ENCODE results near the gene CAND1.
"Not testable (repeated sequence)": the region's sequence is repeated elsewhere in the genome, so short reads cannot be mapped to it uniquely, and the experiment has no call there.

The CAND1 gene

DNA sequence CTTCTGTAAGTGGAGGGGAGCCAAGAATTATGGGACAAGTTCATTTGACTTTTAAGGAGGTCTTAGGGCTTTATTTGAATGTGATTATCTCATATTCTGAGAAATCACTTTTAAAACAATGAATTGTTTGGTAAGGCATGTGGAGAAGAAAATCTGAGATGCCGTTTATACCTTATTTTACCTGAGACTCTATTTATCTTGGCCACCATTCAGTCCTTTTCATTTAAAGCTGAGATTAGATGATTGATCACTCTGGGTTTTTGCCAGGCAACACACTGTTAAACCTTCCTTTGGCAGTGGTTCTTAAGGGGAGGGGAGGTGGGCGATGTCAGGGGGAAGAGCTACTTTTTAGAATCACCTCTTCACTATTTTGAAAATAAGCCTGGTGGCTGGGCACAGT lies 11.4 kb downstream of the CAND1 start:
- DNase-seq (ENCODE audit: low read depth in 2 of 2), result no peak

DNA sequence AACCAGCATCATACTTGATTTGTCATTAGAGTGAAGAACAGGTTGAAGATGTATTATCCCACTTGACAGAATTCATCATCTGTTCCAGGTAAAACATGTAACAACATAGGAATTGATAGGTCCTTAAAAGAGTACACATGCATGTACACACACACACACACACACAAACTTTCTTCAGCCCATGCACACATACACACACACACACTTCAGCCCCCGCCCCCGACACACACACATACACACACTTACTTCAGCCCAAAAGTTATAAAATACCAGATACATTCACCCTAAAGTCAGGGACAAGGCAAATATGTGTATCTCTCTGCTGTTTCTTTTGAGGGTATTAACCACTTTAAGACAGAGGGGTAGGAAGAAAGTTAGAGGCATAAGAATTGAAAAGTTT lies 15.4 kb downstream of the CAND1 start:
- DNase-seq (ENCODE audit: low read depth in 2 of 2), result no peak

DNA sequence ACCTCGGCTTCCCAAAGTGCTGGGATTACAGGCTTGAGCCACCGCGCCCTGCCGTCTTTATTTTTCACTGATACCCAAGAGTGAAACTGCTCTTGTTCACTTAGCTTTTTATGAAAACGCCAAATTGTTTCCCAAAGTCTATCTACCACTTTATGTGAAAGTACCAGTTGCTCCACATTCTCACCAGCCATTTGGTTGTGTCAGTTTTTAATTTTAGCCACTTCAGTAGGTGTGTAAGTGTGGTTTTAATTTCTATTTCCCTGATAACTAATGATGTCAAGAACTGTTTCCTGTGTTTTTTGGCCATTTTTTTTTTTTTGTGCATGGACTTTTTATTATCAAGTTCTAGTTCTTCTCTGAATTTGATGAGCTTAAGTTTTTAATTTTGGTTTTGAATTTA lies 17.1 kb downstream of the CAND1 start:
- no peak for DNase-seq (ENCODE audit: low read depth in 2 of 2)

DNA sequence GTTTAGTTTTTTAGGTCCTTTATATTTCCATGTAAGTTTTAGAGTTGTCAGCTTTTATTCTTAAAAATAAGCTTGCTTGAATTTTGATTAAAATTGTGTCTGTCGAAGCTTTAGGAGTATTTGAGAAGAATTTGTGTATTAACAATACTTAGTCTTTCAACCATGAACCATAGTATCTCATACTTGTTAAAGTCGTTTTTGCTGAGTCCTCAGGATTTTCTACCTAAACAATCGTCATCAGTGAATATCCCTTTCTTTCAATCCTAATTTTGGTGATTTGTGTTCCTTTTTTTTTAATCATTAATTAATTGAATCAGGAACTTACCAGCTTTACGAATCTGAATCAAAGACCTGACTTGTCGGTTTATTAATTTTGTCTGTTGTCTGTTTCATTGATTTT lies 18.2 kb downstream of the CAND1 start:
- no peak for DNase-seq (ENCODE audit: low read depth in 2 of 2)

DNA sequence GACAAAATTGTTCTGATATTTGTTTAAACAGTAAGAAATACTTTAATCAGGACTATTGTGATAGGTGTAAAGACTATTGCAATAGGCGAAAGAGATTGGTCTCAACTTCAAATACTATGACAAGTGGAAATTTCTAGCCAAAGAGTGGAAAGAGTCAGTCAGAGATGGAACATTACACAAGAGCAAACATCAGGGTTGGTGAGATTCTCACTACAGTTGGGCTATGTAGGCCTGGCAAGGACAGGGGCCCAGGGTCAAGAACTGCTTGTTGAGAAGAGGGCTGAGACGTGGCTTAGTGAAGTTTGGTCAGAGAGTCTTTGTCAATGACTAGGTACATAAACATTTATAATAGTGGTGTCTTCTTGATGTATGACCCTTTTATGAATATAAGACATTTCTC lies 19.4 kb downstream of the CAND1 start:
- DNase-seq (ENCODE audit: low read depth in 2 of 2), result no peak

DNA sequence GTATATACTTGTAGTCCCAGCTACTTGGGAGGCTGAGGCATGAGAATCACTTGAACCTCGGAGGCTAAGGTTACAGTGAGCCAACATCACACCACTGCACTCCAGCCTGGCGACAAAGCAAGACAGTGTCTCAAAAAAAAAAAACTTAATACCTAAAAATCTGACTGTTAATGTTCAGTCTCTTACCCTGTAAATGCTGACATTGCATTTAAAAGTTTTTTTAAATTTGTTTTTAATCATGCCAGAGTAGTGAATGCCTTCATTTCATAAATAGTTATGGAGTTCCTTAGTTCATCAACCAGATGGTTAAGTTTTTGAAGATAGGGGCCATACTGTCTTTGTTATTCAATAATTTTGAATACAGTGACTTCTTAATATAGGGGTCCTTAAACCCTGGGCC lies 21.2 kb downstream of the CAND1 start:
- no peak for DNase-seq (ENCODE audit: low read depth in 2 of 2)

DNA sequence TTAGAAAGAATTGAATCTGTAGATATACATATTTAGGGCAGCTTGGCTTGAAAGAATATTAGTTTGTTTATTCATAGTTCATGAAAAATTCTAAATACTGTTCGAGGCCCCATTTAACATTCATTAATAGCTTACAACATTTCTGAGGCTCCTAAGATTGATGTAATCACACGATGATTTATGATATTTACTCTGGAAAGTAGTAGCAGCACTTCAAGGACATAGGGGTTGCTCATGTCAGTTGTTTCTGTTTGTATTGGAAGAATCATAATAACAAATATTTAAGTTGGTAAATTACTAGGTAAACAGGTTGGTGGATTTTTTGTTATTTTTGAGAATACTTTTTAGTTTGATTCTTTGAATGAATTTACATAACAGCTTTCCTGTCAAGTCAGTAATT lies 30.4 kb downstream of the CAND1 start:
- no peak for DNase-seq (ENCODE audit: low read depth in 2 of 2)

DNA sequence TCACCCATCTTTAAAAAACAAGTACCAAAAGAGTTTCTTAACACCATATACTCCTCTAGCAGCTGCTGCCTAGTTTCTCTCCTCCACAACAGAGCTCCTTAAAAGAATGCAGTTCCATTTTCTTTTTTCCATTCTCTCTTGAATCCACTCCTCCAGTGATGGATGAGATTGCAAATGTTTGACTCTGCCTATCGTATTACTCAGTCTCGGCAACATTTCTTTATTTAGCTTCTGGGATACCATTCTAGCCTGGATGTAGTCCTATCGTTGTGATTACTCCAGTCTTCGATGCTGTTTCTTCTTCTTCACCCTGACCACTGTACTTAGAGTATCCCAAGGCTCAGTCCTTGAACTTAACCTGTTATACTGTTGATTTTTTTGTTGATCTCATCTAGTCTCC lies 30.8 kb downstream of the CAND1 start:
- DNase-seq (ENCODE audit: low read depth in 2 of 2), result no peak

DNA sequence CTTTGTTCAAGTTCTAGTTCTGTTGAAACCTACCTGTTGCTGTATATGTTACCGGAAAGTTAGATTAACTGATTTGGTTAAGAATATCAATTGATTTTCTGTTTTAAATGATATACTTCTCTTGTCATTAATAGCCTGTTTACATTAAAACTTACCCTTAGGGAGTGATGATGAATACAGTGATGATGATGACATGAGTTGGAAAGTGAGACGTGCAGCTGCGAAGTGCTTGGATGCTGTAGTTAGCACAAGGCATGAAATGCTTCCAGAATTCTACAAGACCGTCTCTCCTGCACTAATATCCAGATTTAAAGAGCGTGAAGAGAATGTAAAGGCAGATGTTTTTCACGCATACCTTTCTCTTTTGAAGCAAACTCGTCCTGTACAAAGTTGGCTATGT lies 33.0 kb downstream of the CAND1 start:
- DNase-seq (ENCODE audit: low read depth in 2 of 2), result no peak

DNA sequence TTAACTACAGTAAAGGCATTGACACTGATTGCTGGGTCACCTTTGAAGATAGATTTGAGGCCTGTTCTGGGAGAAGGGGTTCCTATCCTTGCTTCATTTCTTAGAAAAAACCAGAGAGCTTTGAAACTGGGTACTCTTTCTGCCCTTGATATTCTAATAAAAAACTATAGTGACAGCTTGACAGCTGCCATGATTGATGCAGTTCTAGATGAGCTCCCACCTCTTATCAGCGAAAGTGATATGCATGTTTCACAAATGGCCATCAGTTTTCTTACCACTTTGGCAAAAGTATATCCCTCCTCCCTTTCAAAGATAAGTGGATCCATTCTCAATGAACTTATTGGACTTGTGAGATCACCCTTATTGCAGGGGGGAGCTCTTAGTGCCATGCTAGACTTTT lies 36.4 kb downstream of the CAND1 start:
- DNase-seq (ENCODE audit: low read depth in 2 of 2), result no peak

DNA sequence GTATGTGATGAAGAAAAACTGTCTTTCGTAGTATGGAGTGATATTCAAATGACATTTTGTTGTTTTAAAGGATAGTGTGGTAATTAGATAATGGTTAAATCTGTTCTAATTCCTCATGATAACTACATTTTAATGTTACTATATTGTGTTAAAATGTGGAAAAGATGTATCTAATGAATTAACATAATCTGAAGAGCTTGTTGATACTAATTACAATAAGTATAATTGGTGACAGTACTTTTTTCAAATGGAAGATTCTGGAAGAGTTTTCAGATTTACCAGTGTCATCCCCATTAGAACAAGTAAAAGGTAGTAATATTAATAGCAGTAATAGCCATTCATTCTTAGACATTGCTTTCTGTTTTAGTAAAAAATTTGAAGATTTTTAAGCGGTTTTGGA lies 37.6 kb downstream of the CAND1 start:
- no peak for DNase-seq (ENCODE audit: low read depth in 2 of 2)

DNA sequence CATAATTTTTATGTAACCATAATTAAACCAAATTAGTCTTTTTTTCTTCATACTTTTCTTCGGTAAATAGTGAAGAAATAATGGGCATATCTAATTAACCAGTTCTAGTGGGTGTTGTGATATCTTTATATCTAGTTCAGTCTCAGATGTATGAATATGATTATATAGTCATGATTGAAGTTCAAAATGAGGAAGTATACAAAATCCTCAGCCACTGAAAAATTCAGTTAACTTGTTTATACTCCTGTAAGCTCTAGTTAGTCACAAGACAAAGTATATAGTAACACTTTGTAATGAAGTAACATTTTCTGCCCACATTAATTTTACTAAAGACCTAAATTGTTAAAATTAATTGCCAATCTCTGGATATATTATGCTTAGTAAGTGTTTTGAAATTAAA lies 46.5 kb downstream of the CAND1 start:
- DNase-seq (ENCODE audit: low read depth in 2 of 2), result no peak

DNA sequence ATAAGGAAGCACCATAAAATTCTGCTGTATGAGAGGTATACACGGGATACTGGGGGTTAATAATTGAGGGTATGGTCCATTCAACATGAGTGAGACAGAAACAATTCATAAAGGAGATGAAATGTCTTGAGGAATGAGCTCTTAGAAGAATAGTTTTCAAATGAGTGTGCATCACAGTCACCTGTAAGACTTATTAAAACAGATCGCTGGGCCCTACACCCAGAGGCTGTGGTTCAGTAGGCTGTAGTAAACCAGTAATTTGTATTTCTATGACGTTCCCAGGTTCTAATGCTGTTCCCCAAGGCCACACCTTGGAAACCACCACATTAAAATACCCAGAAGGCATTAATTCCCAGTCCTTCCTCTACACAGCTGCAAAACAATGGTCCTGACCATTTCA lies 49.6 kb downstream of the CAND1 start:
- no peak for DNase-seq (ENCODE audit: low read depth in 2 of 2)

DNA sequence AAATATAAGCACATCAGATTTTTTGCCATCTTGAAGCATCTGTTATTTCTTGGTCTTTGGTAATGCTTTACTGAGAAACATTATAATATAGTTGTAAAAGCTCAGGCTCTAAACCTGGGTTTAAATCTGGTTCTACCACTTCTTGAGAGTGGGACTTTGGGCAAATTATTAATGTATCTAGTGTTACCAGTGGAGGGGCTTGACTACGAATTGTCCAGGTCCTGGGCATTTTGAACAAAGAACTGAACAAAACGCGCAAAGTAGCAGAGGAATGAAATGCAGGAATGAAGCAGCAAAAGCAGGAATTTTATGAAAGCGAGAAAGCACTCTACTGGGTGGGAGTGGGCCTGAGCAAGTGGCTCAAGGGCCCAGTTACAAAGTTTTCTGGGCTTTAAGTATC lies 50.8 kb downstream of the CAND1 start:
- DNase-seq (ENCODE audit: low read depth in 2 of 2), result no peak

DNA sequence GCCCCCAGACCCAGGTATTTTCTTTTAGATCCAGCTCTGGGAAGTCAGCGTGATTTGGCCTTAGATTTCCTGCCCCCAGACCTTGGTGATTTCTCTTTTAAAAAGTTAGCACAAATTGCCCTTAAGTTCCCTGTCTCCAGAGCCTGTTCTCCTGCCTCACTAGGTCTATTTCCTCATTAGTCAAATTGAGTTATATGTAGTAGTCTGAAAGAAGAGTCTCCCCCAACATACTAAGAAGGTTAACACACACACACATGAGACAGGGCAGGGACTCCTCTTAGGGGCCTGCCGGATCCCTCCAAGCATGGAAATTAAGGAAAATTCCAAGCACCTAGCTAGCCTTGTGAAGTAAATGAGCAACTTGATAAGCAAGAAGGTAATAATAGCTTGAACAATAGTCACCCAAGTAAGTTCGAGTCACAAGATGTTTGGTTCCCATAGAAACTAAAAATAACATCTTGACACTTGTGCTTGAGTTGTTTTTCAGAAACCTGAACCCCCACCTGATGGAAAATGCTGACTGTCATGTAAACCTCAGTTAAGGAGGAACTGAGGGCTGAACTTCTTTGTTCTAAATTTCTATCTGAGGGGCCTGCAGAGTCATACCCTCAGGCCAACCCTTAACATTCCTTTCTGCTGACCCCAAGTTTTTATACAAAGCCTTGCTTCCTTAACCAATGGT lies 51.6 kb downstream of the CAND1 start:
- DNase-seq (ENCODE audit: low read depth in 2 of 2), result no peak

DNA sequence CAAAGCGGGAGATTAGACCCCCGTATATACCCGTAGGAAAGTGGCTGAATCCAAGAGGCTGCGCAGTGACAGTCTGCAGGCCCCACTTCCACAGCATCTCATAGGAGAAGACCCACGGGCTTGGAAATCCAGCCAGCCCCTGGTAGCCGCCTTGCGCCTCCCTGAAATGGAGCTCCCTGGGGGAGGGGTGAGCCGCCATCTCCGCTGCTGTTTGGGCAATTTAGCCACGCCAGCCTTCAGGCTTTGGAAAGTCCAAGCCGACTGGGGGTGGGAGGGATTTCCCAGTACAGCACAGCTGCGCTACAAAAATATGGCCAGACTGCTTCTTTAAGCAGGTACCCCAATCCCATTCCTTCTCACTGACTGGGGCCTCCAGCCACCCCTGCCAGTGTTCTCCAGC lies 53.4 kb downstream of the CAND1 start:
- DNase-seq (ENCODE audit: low read depth in 2 of 2), result no peak

DNA sequence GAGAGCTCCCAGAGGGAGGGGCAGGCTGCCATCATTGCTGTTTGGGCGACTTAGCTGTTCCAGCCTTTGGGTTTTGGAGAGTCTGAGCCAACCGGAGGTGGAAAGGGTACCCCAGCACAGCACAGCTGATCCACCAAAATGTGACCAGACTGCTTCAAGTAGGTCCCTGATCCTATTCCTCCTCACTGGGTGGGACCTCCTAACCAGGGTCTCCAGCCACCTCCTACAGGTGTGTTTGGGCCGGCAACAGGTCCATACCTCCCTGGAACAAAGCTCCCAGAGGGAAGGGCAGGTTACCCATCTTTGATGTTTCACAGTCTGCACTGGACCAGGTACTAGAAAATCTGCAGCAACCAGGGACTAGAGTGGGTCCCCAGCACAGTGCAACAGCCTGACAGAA lies 53.8 kb downstream of the CAND1 start:
- DNase-seq (ENCODE audit: low read depth in 2 of 2), result no peak

DNA sequence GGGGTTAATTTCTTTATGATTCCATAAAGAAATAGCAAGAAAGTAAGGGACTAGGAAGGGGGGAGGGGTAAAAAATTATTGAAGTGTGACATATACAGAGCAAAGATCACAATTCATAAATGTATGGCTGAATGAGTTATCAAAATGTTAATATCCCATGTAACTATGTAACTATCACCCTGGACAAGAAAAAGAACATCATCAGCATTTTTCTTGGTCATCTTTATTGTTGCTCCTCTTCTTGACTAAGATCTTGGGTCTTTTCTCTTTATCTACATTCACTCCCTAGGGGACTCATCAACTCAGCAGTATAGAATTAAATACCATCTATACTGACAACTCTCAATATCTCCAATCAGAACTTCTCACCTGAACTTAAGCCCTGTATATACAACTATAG lies 57.5 kb downstream of the CAND1 start:
- DNase-seq (ENCODE audit: low read depth in 2 of 2), result no peak

DNA sequence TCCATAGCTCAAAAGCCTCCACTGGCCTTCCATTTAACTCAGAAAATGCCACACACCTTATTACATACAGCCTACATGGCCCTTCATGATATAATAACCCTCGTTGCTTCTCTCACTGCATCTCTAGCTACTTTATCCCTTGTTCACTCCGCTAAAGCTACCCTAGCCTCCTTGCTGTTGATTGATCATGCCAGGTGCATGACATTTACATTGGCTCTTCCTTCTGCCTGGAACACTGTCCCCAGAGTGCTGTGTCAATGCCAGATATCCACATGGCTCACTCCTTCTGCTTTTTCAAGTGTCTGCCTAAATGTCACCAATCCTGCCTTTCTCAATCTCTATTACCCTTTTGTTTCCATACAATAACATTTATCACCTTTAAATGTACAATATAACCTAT lies 58.3 kb downstream of the CAND1 start:
- no peak for DNase-seq (ENCODE audit: low read depth in 2 of 2)

DNA sequence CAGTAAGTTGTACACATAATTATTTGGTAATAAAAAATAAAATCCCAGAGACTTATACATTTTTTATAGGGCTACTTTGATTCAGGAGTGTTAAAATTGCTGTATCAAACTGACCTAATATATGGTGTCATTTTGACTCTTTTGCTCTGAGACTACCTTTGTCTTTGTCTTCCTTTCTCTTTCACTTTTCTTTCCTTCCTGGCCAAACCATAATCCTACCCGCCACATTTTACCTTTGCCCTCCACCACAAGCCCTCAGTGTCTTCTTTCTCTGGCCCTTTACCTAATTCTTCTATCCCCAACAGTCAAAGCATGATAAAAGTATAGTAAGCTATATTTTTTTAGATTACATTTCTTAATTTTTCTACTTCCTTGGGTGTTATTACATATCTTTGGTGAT lies 62.0 kb downstream of the CAND1 start:
- DNase-seq (ENCODE audit: low read depth in 2 of 2), result no peak

DNA sequence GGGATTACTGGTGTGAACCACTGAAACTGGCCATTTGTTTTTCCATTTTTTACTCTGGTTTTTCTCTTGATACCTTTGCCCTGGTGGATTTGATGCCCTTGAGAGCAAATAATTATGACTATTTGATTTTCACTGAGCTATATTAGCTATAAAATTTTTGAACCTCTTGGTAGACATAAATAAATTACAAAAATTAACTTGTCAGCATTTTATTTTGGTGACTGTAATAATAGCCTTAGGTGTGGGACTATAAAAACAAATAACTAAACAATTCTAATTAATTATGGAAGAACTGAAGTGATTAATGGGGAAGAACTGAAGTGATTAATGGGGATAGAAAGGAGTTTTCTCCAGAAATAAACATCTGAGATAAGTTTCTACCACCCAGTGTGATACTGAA lies 62.7 kb downstream of the CAND1 start:
- no peak for DNase-seq (ENCODE audit: low read depth in 2 of 2)

DNA sequence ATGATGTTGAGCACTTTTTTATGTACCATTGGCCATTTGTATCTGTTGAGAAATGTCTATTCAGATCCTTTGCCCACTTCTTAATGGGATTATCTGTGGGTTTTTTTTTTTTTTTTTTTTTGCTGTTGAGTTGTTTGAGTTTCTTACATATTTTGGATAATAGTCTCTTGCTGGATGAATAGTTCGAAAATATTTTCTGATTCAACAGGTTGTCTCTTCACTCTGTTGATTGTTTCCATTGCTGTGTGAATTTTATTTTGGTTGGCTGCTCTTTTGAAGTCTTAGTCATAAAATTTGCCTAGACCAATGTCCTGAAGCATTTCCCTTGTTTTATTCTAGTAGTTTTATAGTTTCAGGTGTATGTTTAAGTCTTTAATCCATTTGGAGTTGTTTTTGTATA lies 64.5 kb downstream of the CAND1 start:
- no peak for DNase-seq (ENCODE audit: low read depth in 2 of 2)

DNA sequence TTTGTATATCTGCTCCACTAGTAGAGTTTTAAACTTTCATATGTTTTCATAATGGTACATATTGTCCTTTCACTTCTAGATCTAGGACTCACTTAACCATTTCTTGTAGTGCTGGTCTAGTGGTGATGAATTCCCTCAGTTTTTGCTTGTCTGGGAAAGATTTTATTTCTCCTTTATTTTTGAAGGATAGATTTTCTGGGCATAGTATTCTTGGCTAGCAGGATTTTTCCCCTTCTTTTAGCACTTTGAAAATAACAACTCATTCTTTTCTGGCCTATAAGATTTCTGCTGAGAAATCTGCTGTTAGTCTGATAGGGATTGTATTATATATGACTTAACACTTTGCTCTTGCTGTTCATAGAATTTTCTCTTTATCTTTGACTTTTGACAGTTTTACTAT lies 69.3 kb downstream of the CAND1 start:
- no peak for DNase-seq (ENCODE audit: low read depth in 2 of 2)

DNA sequence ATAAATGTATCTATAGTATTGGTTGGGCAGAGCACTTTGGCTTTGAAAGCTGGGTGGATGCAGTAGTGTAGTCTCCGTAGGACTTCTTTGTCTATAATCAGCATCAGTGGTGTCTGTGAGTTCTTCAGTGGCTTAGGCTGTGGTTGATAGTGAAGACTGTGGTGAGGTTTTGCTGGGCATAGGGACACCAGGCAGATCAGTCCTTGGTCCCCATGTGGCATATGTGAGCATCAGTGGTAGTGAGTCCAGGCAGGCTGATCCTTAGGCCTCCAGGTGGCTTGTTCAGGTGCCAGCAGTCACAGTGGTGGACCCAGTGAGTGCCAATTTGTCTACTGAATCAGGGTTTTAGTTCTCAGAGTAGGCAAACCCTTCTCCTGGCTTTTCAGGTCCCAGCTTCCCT lies 70.4 kb downstream of the CAND1 start:
- DNase-seq (ENCODE audit: low read depth in 2 of 2), result no peak

DNA sequence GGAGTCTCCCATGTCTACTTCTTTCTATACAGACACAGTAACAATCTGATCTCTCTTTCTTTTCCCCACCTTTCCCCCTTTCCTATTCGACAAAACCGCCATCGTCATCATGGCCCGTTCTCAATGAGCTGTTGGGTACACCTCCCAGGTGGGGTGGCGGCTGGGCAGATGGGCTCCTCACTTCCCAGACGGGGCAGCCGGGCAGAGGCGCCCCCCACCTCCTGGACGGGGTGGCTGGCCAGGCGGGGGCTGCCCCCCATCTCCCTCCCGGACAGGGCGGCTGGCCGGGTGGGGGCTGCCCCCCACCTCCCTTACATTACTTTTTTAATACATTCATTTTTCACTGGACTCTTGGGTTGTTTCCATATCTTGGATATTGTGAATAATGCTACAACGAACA lies 71.9 kb downstream of the CAND1 start:
- not testable (repeated sequence) for DNase-seq (ENCODE audit: low read depth in 2 of 2)
